AG10803 (cell line): Measurements from ENCODE around the gene PDC.

ENCODE experiments used
- DNase-seq: peaks from one replicate; pipeline ENCODE4 v3.0.0; 2010; ENCODE audit warnings: low read depth
- H3K4me3 ChIP-seq: 2 replicates; pipeline ENCODE4 v1.5.1; 2011; ENCODE audit warnings: mild to moderate bottlenecking, low read length, control low read depth
- CTCF ChIP-seq: conservative IDR thresholded peaks from 2 replicates; pipeline ENCODE4 v1.5.1; 2011; ENCODE audit warnings: mild to moderate bottlenecking, low read length, control low read depth, inconsistent platforms

The PDC gene

GRCh38 chr1:186443638-186444037, 17.3 kb downstream of the PDC start:
- DNase-seq, result no peak
- no peak overlapping the region for H3K4me3 ChIP-seq
- no peak for TF ChIP-seq CTCF

GRCh38 chr1:186442651-186443375, 18.1 kb downstream of the PDC start:
- TF ChIP-seq CTCF, result no peak
- peak; percentile 51 for DNase-seq

GRCh38 chr1:186440584-186440983, 20.3 kb downstream of the PDC start:
- H3K4me3 ChIP-seq, result no peak overlapping the region
- TF ChIP-seq CTCF, result no peak
- DNase-seq, result no peak

More at GRCh38 chr1:186442651-186443375, 18.1 kb downstream of the PDC start:
- H3K4me3 ChIP-seq, result no peak overlapping the region

GRCh38 chr1:186438567-186438966, 22.3 kb downstream of the PDC start:
- no peak for TF ChIP-seq CTCF
- H3K4me3 ChIP-seq, result no peak overlapping the region
- no peak for DNase-seq

GRCh38 chr1:186435336-186435735, 25.6 kb downstream of the PDC start:
- DNase-seq, result peak; percentile 13
- no peak overlapping the region for H3K4me3 ChIP-seq
- TF ChIP-seq CTCF, result no peak

GRCh38 chr1:186429017-186429416, 31.9 kb downstream of the PDC start:
- H3K4me3 ChIP-seq, result no peak overlapping the region
- no peak for DNase-seq
- no peak for TF ChIP-seq CTCF

GRCh38 chr1:186426118-186426517, 34.8 kb downstream of the PDC start:
- no peak overlapping the region for H3K4me3 ChIP-seq
- DNase-seq, result no peak
- TF ChIP-seq CTCF, result no peak
